ENCODE data around the gene MFAP3L.
"Not testable (repeated sequence)": the region's sequence is repeated elsewhere in the genome, so short reads cannot be mapped to it uniquely, and the experiment has no call there.

The MFAP3L gene

GRCh38 chr4:169945636-169946035 is 80.6 kb downstream of the MFAP3L start:
- no peaks in the 10 kb centered on the region for H3K27me3 ChIP-seq (ENCODE audit: control insufficient read depth, insufficient read depth, low read length)
- no peaks in the 10 kb centered on the region for H3K36me3 ChIP-seq (ENCODE audit: control insufficient read depth, insufficient read depth, low read length)
- H3K4me3 ChIP-seq (ENCODE audit: low read length), result no peak overlapping the region
- H3K4me1 ChIP-seq (ENCODE audit: control insufficient read depth, insufficient read depth, low read length), result 0 out of 2 replicates have a peak, but pooled peaks cover 3% of the 10 kb centered on the region
- H3K9me3 ChIP-seq (ENCODE audit: control insufficient read depth, insufficient read depth, low read length), result no peaks in the 10 kb centered on the region
- no peak for DNase-seq (ENCODE audit: low read depth, low spot score)
- WGBS (ENCODE audit: insufficient coverage, insufficient read length), result no CpG with 5 or more reads among the region's 1 CpG
- H3K27ac ChIP-seq (ENCODE audit: low read length), result no peak overlapping the region

GRCh38 chr4:169943601-169944000 is 82.6 kb downstream of the MFAP3L start:
- H3K9me3 ChIP-seq (ENCODE audit: control insufficient read depth, insufficient read depth, low read length); DNase-seq (ENCODE audit: low read depth, low spot score); H3K27ac ChIP-seq (ENCODE audit: low read length); H3K36me3 ChIP-seq (ENCODE audit: control insufficient read depth, insufficient read depth, low read length); H3K27me3 ChIP-seq (ENCODE audit: control insufficient read depth, insufficient read depth, low read length); H3K4me3 ChIP-seq (ENCODE audit: low read length); H3K4me1 ChIP-seq (ENCODE audit: control insufficient read depth, insufficient read depth, low read length): not testable (repeated sequence)
- no CpG with 5 or more reads among the region's 6 CpGs for WGBS (ENCODE audit: insufficient coverage, insufficient read length)

GRCh38 chr4:169941141-169941540 is 85.1 kb downstream of the MFAP3L start:
- Histone ChIP-seq H3K27ac (ENCODE audit: low read length) (no peak overlapping the region), H3K27me3 (ENCODE audit: control insufficient read depth, insufficient read depth, low read length) (no peaks in the 10 kb centered on the region), H3K4me3 (ENCODE audit: low read length) (no peak overlapping the region), H3K36me3 (ENCODE audit: control insufficient read depth, insufficient read depth, low read length) (no peaks in the 10 kb centered on the region), H3K9me3 (ENCODE audit: control insufficient read depth, insufficient read depth, low read length) (no peaks in the 10 kb centered on the region), H3K4me1 (ENCODE audit: control insufficient read depth, insufficient read depth, low read length) (0 out of 2 replicates have a peak, but pooled peaks cover 3% of the 10 kb centered on the region)
- no peak for DNase-seq (ENCODE audit: low read depth, low spot score)
- no CpG with 5 or more reads among the region's 5 CpGs for WGBS (ENCODE audit: insufficient coverage, insufficient read length)

- Histone ChIP-seq H3K27me3 (ENCODE audit: control insufficient read depth, insufficient read depth, low read length) (no peaks in the 10 kb centered on the region), H3K9me3 (ENCODE audit: control insufficient read depth, insufficient read depth, low read length) (no peaks in the 10 kb centered on the region), H3K36me3 (ENCODE audit: control insufficient read depth, insufficient read depth, low read length) (no peaks in the 10 kb centered on the region), H3K4me1 (ENCODE audit: control insufficient read depth, insufficient read depth, low read length) (0 out of 2 replicates have a peak, but pooled peaks cover 3% of the 10 kb centered on the region), H3K4me3 (ENCODE audit: low read length) (no peak overlapping the region), H3K27ac (ENCODE audit: low read length) (no peak overlapping the region)
- WGBS (ENCODE audit: insufficient coverage, insufficient read length), result no CpG with 5 or more reads among the region's 8 CpGs
- DNase-seq (ENCODE audit: low read depth, low spot score), result no peak
Observed at GRCh38 chr4:169940460-169940859, 85.7 kb downstream of the MFAP3L start.

All from iPS DF 6.9 (cell line).